BJ (cell line): ENCODE measurements around the gene DCAF6. TPM values are rescaled to one million over a fixed set of nuclear protein-coding genes. Genes with fewer than 3 reads are reported as not detected.

Experiments used
- CTCF ChIA-PET: fragments of 350-600 bp; formaldehyde crosslinking; extraction: SDS; loops from one replicate; lab custom pipeline; 2021; ENCODE audit warnings: antibody characterized with exemption, inconsistent platforms; lab: Yijun Ruan, JAX
- POLR2A ChIA-PET: fragments of 300-600 bp; sonication (Branson Sonifier 250); formaldehyde crosslinking; extraction: SDS; loops from one replicate; lab custom pipeline; 2021; ENCODE audit warnings: antibody characterized with exemption; lab: Charles Lee
- DNase-seq: peaks from one replicate; pipeline ENCODE4 v3.0.0-alpha.2; 2011; ENCODE audit warnings: low read depth
- H3K27me3 ChIP-seq: 2 replicates; pipeline ENCODE4 v1.6.0; 2011; ENCODE audit warnings: low read length; ENCODE audit not compliant: control insufficient read depth, insufficient read depth
- H3K36me3 ChIP-seq: 2 replicates; pipeline ENCODE4 v1.5.1; 2011; ENCODE audit warnings: low read length; ENCODE audit not compliant: control insufficient read depth, insufficient read depth
- H3K4me3 ChIP-seq: 2 replicates; pipeline ENCODE4 v1.5.1; 2011; ENCODE audit warnings: low read depth, mild to moderate bottlenecking, control low read depth, low read length
- polyA plus RNA-seq: library from polyadenylated mRNA; depleted of rRNA; stranded (reverse); fragments of >200 nt; gene quantifications from 2 replicates; pipeline ENCODE4 v1.2.3, GENCODE V29; 2011
- TF ChIP-seq, protein P1 (sequence below): IDR thresholded peaks from 2 replicates; pipeline ENCODE4 v1.5.1; 2011; ENCODE audit warnings: low read depth, mild to moderate bottlenecking, control low read depth, inconsistent platforms, low read length, moderate library complexity; ENCODE audit not compliant: insufficient read depth

Gene DCAF6
- polyA plus RNA-seq, 1 experiment = 50.8 TPM

DNA sequence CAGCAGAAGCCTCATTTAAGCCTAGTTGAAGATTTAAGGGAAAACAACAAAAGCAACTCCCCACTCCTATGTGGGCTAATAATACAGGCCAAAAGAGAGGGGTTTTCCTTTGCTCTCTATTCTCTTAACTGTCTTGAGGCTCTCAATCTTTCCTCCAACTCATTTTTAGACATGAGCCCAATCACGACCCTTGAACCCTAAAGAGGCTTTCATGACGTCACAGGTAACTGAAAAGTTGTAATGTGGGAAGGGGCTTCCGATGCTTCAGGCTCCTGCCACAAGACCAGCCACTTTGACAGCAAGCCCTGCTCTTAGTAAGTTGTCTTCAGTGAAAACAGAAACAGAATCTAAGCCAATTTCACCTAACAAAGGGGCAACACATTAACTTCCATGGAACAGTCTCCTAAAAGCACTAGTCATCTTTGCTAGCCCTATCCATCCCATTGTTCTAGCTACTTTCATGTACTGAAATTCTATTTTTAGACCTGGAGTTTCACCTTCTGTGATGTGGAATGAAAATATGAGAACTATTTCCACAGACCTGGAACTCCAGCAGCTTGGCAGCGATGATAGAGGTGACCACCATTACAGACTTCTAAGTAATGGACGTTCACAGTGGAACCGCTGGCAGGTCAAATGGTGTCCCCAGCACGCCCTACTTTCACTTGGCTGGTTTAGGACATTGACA is 164.0 kb downstream of the DCAF6 start:
- ChIA-PET POLR2A (no interaction called here), CTCF (interaction anchor here (0.9 to 1.1 kb wide), 3 partner anchors 16 to 23 kb away, joined by 3 to 9 read pairs (median 4); no protein-coding TSS in a partner anchor)
- Histone ChIP-seq H3K36me3 (peaks cover 7% of the 10 kb centered on the region), H3K4me3 (no peak overlapping the region), H3K27me3 (no peaks in the 10 kb centered on the region)
- TF ChIP-seq, protein P1, sequence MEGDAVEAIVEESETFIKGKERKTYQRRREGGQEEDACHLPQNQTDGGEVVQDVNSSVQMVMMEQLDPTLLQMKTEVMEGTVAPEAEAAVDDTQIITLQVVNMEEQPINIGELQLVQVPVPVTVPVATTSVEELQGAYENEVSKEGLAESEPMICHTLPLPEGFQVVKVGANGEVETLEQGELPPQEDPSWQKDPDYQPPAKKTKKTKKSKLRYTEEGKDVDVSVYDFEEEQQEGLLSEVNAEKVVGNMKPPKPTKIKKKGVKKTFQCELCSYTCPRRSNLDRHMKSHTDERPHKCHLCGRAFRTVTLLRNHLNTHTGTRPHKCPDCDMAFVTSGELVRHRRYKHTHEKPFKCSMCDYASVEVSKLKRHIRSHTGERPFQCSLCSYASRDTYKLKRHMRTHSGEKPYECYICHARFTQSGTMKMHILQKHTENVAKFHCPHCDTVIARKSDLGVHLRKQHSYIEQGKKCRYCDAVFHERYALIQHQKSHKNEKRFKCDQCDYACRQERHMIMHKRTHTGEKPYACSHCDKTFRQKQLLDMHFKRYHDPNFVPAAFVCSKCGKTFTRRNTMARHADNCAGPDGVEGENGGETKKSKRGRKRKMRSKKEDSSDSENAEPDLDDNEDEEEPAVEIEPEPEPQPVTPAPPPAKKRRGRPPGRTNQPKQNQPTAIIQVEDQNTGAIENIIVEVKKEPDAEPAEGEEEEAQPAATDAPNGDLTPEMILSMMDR = no peak
- no peak for DNase-seq

DNA sequence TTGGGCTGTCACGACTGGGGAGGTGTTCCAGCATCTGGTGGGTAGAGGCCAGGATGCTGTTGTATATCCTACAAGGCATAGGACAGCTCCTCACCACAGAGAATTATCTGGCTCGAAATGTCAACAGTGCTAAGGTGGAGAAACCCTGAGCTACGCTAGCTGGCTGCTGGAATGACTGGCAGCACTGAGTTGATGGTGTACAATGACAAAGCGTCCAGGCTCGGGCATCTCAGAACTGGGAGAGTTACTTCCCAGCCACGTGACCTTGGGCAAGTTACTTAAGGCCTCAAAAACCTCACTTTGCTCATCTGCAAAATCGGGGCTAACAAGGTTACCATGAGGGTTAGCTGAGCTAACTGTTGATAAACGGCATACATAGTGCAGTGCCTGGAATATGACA is 164.9 kb downstream of the DCAF6 start:
- ChIA-PET POLR2A (no interaction called here), CTCF (interaction anchor here (0.7 to 1.1 kb wide), 4 partner anchors 9 to 23 kb away, joined by 3 to 9 read pairs (median 4); no protein-coding TSS in a partner anchor)
- DNase-seq = no peak
- Histone ChIP-seq H3K4me3 (no peak overlapping the region), H3K27me3 (no peaks in the 10 kb centered on the region), H3K36me3 (peaks cover 6% of the 10 kb centered on the region)
- TF ChIP-seq, protein P1 = no peak

DNA sequence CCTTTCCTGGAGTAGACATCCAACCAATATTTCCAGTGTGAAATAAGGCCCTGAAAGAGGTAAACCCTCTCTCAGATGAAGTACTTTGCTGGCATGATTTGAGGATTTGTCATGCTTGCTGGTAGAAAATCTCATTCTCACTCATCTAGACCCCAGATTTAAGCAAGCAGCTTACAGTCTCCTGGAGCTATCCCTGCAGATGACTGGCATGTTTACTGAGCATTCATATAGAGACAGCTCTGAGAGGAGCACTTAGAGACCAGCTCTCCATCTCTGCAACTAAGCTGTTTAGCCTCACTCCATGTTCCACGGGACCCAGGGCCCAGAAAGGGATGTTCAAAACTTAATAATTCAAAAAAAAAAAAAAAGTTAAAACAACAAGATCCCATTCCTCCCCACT is 166.0 kb downstream of the DCAF6 start:
- DNase-seq = no peak
- H3K27me3 ChIP-seq = no peaks in the 10 kb centered on the region
- ChIA-PET POLR2A (no interaction called here), CTCF (interaction anchor here (1.4 to 2.2 kb wide), 3 partner anchors 12 to 20 kb away, joined by 3 to 7 read pairs (median 5); no protein-coding TSS in a partner anchor)
- no peak overlapping the region for H3K4me3 ChIP-seq
- peaks cover 4% of the 10 kb centered on the region for H3K36me3 ChIP-seq
- TF ChIP-seq, protein P1 = no peak

DNA sequence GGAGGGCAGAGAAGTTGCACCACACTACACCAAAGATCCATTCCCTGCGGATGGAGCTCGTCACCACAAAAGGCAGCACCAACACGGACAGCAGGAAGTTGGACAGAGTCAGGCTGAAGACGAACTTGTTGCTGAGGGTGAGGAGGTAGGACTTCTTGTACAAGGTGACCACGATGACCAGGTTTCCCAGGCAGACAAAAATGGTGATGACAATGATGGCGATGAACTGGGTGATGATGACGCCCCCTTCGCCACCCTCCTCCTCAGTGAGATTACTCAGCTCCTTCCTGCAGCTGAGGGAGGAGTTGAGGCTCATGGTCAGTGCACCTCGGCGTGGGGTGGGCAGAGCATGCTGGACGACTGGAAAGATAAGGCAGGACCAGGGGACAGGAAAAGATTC is 168.1 kb downstream of the DCAF6 start:
- Histone ChIP-seq H3K36me3 (peaks cover 3% of the 10 kb centered on the region), H3K27me3 (no peaks in the 10 kb centered on the region), H3K4me3 (no peak overlapping the region)
- no peak for DNase-seq
- POLR2A ChIA-PET = no interaction called here
- TF ChIP-seq, protein P1 = no peak
- CTCF ChIA-PET = interaction anchor here (0.6 to 1.1 kb wide), 3 partner anchors 10 to 22 kb away, joined by 3 to 4 read pairs (median 3); no protein-coding TSS in a partner anchor

DNA sequence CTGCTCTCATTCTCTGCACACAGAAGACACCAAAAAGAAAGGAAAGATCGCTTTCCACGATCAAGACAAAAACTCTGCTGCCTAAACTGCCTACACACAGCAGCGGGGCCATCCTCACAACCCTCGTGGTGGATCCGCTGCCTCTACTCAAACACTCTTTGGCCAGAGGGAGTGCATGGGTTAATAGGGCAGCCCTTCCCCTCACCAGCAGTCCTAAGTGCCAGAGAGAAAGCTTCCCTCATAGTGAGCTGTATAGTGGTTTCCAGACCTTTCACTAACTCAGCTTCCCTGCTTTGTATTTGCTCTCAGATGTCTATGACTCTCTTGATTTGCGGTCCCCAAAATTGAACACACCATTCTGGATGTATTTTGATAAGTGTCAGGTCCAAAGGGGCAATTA is 169.4 kb downstream of the DCAF6 start:
- TF ChIP-seq, protein P1 = no peak
- Histone ChIP-seq H3K27me3 (no peaks in the 10 kb centered on the region), H3K36me3 (peaks cover 4% of the 10 kb centered on the region), H3K4me3 (no peak overlapping the region)
- no peak for DNase-seq
- ChIA-PET POLR2A (no interaction called here), CTCF (no interaction called here)
